OCI-LY7 (cell line): Measurements from ENCODE around the gene CERS6. TPM values are rescaled to one million over a fixed set of nuclear protein-coding genes. Genes with fewer than 3 reads are reported as not detected.

Experiments used
- BruUV-seq: library from RNA; stranded (reverse); fragments of 400-500 nt; replicated peaks from 2 replicates; lab custom pipeline; 2021; lab: Mats Ljungman, UMichigan
- CTCF ChIA-PET: fragments of 300-600 bp; sonication (Branson Sonifier 250); formaldehyde crosslinking; loops from one replicate; lab custom pipeline; 2022; ENCODE audit warnings: antibody characterized with exemption; ENCODE audit not compliant: unreplicated experiment; lab: Charles Lee
- POLR2A ChIA-PET: fragments of 300-600 bp; sonication (Branson Sonifier 250); formaldehyde crosslinking; loops from one replicate; lab custom pipeline; 2022; ENCODE audit warnings: antibody characterized with exemption; lab: Charles Lee
- DNase-seq: peaks from one replicate; pipeline ENCODE4 v3.0.0-alpha.2; 2015; ENCODE audit warnings: low spot score
- H2AFZ ChIP-seq: fragments of 200-600 bp; sonication (generic), shearing (Covaris generic); 2 replicates; pipeline ENCODE4 v1.6.1; 2014; ENCODE audit warnings: mild to moderate bottlenecking, antibody characterized with exemption, low read length, moderate library complexity
- H3K27ac ChIP-seq: fragments of 200-600 bp; sonication (generic); 2 replicates; pipeline ENCODE4 v1.5.1; 2014; ENCODE audit warnings: mixed run types, low read depth, mild to moderate bottlenecking, moderate library complexity, low read length, inconsistent platforms; ENCODE audit not compliant: poor library complexity, severe bottlenecking
- H3K36me3 ChIP-seq: fragments of 200-600 bp; sonication (generic); 2 replicates; pipeline ENCODE4 v1.6.1; 2014; ENCODE audit warnings: mild to moderate bottlenecking, antibody characterized with exemption, low read length, moderate library complexity, mixed read lengths; ENCODE audit not compliant: insufficient read depth
- H3K4me1 ChIP-seq: fragments of 200-600 bp; sonication (generic); 2 replicates; pipeline ENCODE4 v1.5.1; 2014; ENCODE audit warnings: mild to moderate bottlenecking, low read length; ENCODE audit not compliant: insufficient read depth, poor library complexity, severe bottlenecking
- H3K4me2 ChIP-seq: fragments of 200-600 bp; sonication (generic); 2 replicates; pipeline ENCODE4 v1.6.1; 2014; ENCODE audit warnings: mild to moderate bottlenecking, low read length
- H3K4me3 ChIP-seq: fragments of 200-600 bp; sonication (generic); 2 replicates; pipeline ENCODE4 v1.5.1; 2014; ENCODE audit warnings: mild to moderate bottlenecking, low read depth, low read length; ENCODE audit not compliant: poor library complexity, severe bottlenecking
- H3K79me2 ChIP-seq: fragments of 200-600 bp; sonication (generic); 2 replicates; pipeline ENCODE4 v1.6.1; 2016; ENCODE audit warnings: low read depth, mild to moderate bottlenecking, low read length, moderate library complexity, mixed read lengths; ENCODE audit not compliant: insufficient read depth
- H3K9me2 ChIP-seq: fragments of 200-600 bp; sonication (generic); 2 replicates; pipeline ENCODE4 v1.6.1; 2016; ENCODE audit warnings: mild to moderate bottlenecking, low read length, mixed read lengths; ENCODE audit not compliant: insufficient read depth
- H3K9me3 ChIP-seq: fragments of 200-600 bp; sonication (generic); 2 replicates; pipeline ENCODE4 v1.6.1; 2014; ENCODE audit warnings: mild to moderate bottlenecking, mixed run types, low read length, mixed read lengths
- H4K20me1 ChIP-seq: fragments of 200-600 bp; sonication (generic); 2 replicates; pipeline ENCODE4 v1.6.1; 2014; ENCODE audit warnings: mild to moderate bottlenecking, antibody characterized with exemption, low read length, moderate library complexity, mixed read lengths; ENCODE audit not compliant: insufficient read depth
- CTCF ChIP-seq: fragments of 200-600 bp; sonication (generic); conservative IDR thresholded peaks from 2 replicates; pipeline ENCODE4 v1.5.1; 2014; ENCODE audit warnings: mild to moderate bottlenecking, antibody characterized with exemption, low read length, moderate library complexity, mixed read lengths
- EZH2phosphoT487 ChIP-seq: fragments of 200-600 bp; sonication (generic); IDR thresholded peaks from 2 replicates; pipeline ENCODE4 v1.6.1; 2018; ENCODE audit warnings: low read depth, borderline replicate concordance, mild to moderate bottlenecking, mixed run types, antibody characterized with exemption, low read length, moderate library complexity, mixed read lengths
- intact Hi-C: fragments of 100-400 bp; cut with micrococcal nuclease; formaldehyde crosslinking; loops from one replicate; pipeline ENCODE4 v1.10.0; 2022; ENCODE audit not compliant: unreplicated experiment
- total RNA-seq, 2 experiments: library from RNA; depleted of rRNA in 1 of 2; stranded (reverse); fragments of >200 nt in 1 of 2; shearing (Covaris generic) in 1 of 2; gene quantifications; 2 replicates each; pipeline ENCODE4 v1.2.3, GENCODE V29; 2014 to 2022

The CERS6 gene
- total RNA-seq, 2 experiments from 2014 or later: 0.04 TPM; not detected in 1

- Histone ChIP-seq H3K4me1 (no peaks in the 10 kb centered on the region), H3K4me3 (no peak overlapping the region), H3K27ac (no peak overlapping the region), H3K9me2 (no peaks in the 10 kb centered on the region), H3K9me3 (no peaks in the 10 kb centered on the region), H2AFZ (no peak overlapping the region), H3K36me3 (no peaks in the 10 kb centered on the region), H4K20me1 (no peaks in the 10 kb centered on the region), H3K79me2 (no peaks in the 10 kb centered on the region), H3K4me2 (no peak overlapping the region)
- CTCF ChIA-PET: no interaction called here
- intact Hi-C loops: no loop called here
- no peak for TF ChIP-seq EZH2phosphoT487
- no peak for TF ChIP-seq CTCF
- no peak for DNase-seq
- POLR2A ChIA-PET: no interaction called here
- no TSS peak for BruUV-seq
Measured at GRCh38 chr2:168583064-168583709, 127.1 kb downstream of the CERS6 start.

GRCh38 chr2:168583710-168584521 is 127.8 kb downstream of the CERS6 start:
- CTCF ChIA-PET: no interaction called here
- POLR2A ChIA-PET: interaction anchor here (1.4 kb wide), 1 partner anchor 13 kb away, joined by 3 read pairs; no protein-coding TSS in a partner anchor
- no TSS peak for BruUV-seq

More at GRCh38 chr2:168583710-168584521, 127.8 kb downstream of the CERS6 start:
- intact Hi-C loops: no loop called here
- DNase-seq: no peak
- H3K4me1 ChIP-seq: no peaks in the 10 kb centered on the region
- TF ChIP-seq EZH2phosphoT487 (no peak), CTCF (no peak)
- no peaks in the 10 kb centered on the region for H3K36me3 ChIP-seq
- no peaks in the 10 kb centered on the region for H3K9me2 ChIP-seq
- no peaks in the 10 kb centered on the region for H4K20me1 ChIP-seq
- H3K79me2 ChIP-seq: no peaks in the 10 kb centered on the region
- no peak overlapping the region for H2AFZ ChIP-seq
- H3K27ac ChIP-seq: no peak overlapping the region
- H3K4me3 ChIP-seq: no peak overlapping the region
- H3K4me2 ChIP-seq: no peak overlapping the region
- no peaks in the 10 kb centered on the region for H3K9me3 ChIP-seq
